ENCODE data around the gene PTPRA. TPM values are rescaled to one million over a fixed set of nuclear protein-coding genes. Genes with fewer than 3 reads are reported as not detected.

The PTPRA gene
- polyA plus RNA-seq, 3 donors: 13.0 to 41.9 (median 13.1) TPM

DNA sequence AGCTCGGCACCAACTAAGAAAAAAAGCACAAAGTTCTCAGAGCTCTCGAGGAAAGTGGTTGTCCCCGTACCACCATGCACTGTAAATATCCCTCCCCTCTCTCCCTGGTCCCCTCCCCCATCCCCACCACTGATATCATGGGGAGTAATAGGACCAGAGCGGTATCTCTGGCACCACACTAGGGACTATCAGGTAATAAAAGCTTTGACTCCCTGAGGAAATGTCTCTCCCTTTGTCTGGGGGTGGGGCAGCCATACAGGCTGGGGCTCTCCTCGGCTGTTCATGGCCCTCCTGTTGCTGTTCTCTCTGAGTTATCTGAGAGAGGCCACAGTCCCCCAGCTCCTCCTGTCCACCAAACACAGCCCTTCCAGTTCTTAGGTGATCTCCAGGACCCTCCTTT, 165.2 kb downstream of the PTPRA start:
- WGBS (ENCODE audit: insufficient coverage): 100% methylated on average over 1 of the region's 5 CpGs
- TF ChIP-seq, protein P1, sequence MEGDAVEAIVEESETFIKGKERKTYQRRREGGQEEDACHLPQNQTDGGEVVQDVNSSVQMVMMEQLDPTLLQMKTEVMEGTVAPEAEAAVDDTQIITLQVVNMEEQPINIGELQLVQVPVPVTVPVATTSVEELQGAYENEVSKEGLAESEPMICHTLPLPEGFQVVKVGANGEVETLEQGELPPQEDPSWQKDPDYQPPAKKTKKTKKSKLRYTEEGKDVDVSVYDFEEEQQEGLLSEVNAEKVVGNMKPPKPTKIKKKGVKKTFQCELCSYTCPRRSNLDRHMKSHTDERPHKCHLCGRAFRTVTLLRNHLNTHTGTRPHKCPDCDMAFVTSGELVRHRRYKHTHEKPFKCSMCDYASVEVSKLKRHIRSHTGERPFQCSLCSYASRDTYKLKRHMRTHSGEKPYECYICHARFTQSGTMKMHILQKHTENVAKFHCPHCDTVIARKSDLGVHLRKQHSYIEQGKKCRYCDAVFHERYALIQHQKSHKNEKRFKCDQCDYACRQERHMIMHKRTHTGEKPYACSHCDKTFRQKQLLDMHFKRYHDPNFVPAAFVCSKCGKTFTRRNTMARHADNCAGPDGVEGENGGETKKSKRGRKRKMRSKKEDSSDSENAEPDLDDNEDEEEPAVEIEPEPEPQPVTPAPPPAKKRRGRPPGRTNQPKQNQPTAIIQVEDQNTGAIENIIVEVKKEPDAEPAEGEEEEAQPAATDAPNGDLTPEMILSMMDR (IDR thresholded peaks at IDR 0.05): no peak
- Histone ChIP-seq H4K20me1 (ENCODE audit: insufficient read depth, low read length) (no peaks in the 10 kb centered on the region), H3K27me3 (ENCODE audit: control insufficient read depth in 2 of 2, insufficient read depth in 2 of 2, low read length in 2 of 2) (no peaks in the 10 kb centered on the region), H3K4me2 (replicated peaks; ENCODE audit: extremely low read depth, low read length, poor library complexity, severe bottlenecking) (no peak overlapping the region), H3K4me3 (replicated peaks in 1 of 3; ENCODE audit: low read depth in 2 of 3, low read length in 3 of 3) (no peak overlapping the region), H3K9me3 (replicated peaks in 1 of 2; ENCODE audit: control insufficient read depth in 1 of 2, insufficient read depth in 1 of 2, low read length in 2 of 2) (no peaks in the 10 kb centered on the region), H3K79me2 (ENCODE audit: insufficient read depth, low read length) (no peaks in the 10 kb centered on the region), H3K4me1 (ENCODE audit: control insufficient read depth in 1 of 2, insufficient read depth in 2 of 2, low read length in 2 of 2) (no peaks in the 10 kb centered on the region), H3K9ac (ENCODE audit: insufficient read depth, low read length, poor library complexity, severe bottlenecking) (no peak overlapping the region), H3K36me3 (replicated peaks in 1 of 2; ENCODE audit: control insufficient read depth in 1 of 2, insufficient read depth in 2 of 2, low read length in 2 of 2) (peaks cover 61 to 77% of the 10 kb centered on the region in 2 donors), H2AFZ (ENCODE audit: insufficient read depth, low read depth, low read length, poor library complexity, severe bottlenecking) (no peak overlapping the region), H3K27ac (ENCODE audit: low read depth in 1 of 2, low read length in 2 of 2) (no peak overlapping the region)
- intact Hi-C loops (cut with micrococcal nuclease): no loop called here
- Mint-ChIP-seq H3K27ac (peak overlapping the region in 1 of 7 donors; percentile 53), H3K9me3 (no peaks in the 10 kb centered on the region), H3K36me3 (peaks cover 38 to 79% of the 10 kb centered on the region in 2 donors), H3K4me3 (no peak overlapping the region), H3K27me3 (ENCODE audit: low read depth in 3 of 3) (peaks cover 0 to 3% (median 2%) of the 10 kb centered on the region in 3 donors), H3K4me1 (no peaks in the 10 kb centered on the region)
- no peak for DNase-seq

DNA sequence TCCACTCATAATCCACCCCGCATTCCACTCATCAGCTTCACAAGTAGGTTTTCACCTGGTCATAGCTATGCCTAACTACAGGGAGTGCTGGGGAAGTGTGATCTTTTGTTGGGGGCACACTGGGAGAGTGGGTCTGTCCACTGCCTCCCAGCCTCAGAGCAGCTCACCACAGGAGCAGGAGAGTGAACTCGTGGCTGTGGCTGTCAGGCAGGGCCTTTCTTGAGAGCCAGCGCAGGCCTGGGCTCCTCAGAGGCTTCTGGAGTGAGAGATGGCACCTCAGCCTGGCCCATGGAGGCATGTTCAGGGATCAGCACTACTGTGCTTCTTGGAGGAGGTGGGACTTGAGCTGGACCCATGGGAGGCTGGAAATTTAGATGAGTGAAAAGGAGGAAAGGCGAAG, 166.1 kb downstream of the PTPRA start:
- Histone ChIP-seq H3K36me3 (replicated peaks in 1 of 2; ENCODE audit: control insufficient read depth in 1 of 2, insufficient read depth in 2 of 2, low read length in 2 of 2) (peaks cover 60 to 70% of the 10 kb centered on the region in 2 donors), H3K4me3 (replicated peaks in 1 of 3; ENCODE audit: low read depth in 2 of 3, low read length in 3 of 3) (no peak overlapping the region), H3K9ac (ENCODE audit: insufficient read depth, low read length, poor library complexity, severe bottlenecking) (no peak overlapping the region), H3K79me2 (ENCODE audit: insufficient read depth, low read length) (no peaks in the 10 kb centered on the region), H3K27ac (ENCODE audit: low read depth in 1 of 2, low read length in 2 of 2) (no peak overlapping the region), H4K20me1 (ENCODE audit: insufficient read depth, low read length) (no peaks in the 10 kb centered on the region), H3K27me3 (ENCODE audit: control insufficient read depth in 2 of 2, insufficient read depth in 2 of 2, low read length in 2 of 2) (no peaks in the 10 kb centered on the region), H3K9me3 (replicated peaks in 1 of 2; ENCODE audit: control insufficient read depth in 1 of 2, insufficient read depth in 1 of 2, low read length in 2 of 2) (no peaks in the 10 kb centered on the region), H3K4me2 (replicated peaks; ENCODE audit: extremely low read depth, low read length, poor library complexity, severe bottlenecking) (no peak overlapping the region), H2AFZ (ENCODE audit: insufficient read depth, low read depth, low read length, poor library complexity, severe bottlenecking) (no peak overlapping the region), H3K4me1 (ENCODE audit: control insufficient read depth in 1 of 2, insufficient read depth in 2 of 2, low read length in 2 of 2) (no peaks in the 10 kb centered on the region)
- TF ChIP-seq, protein P1 (IDR thresholded peaks at IDR 0.05): no peak
- Mint-ChIP-seq H3K4me1 (no peaks in the 10 kb centered on the region), H3K9me3 (no peaks in the 10 kb centered on the region), H3K27ac (peak overlapping the region in 1 of 7 donors; percentile 17), H3K36me3 (peaks cover 38 to 72% of the 10 kb centered on the region in 2 donors), H3K27me3 (ENCODE audit: low read depth in 3 of 3) (peaks cover 0 to 3% (median 2%) of the 10 kb centered on the region in 3 donors), H3K4me3 (no peak overlapping the region)
- WGBS (ENCODE audit: insufficient coverage): 97% methylated on average over 3 of the region's 4 CpGs
- intact Hi-C loops (cut with micrococcal nuclease): no loop called here
- no peak for DNase-seq
